Testis (tissue), 3 donors: ENCODE measurements around the gene TSPAN1. TPM values are rescaled to one million over a fixed set of nuclear protein-coding genes. Genes with fewer than 3 reads are reported as not detected.
"Not testable (repeated sequence)": the region's sequence is repeated elsewhere in the genome, so short reads cannot be mapped to it uniquely, and the experiment has no call there.

Source experiments
- DNase-seq: peaks from one replicate; pipeline ENCODE4 v3.0.0-alpha.2; 2019
- H3K27ac ChIP-seq, 2 donors: fragments of 200-600 bp; sonication (generic); one replicate each; pipeline ENCODE4 v1.5.1; 2019
- H3K27me3 ChIP-seq: fragments of 200-600 bp; sonication (generic); one replicate; pipeline ENCODE4 v1.5.1; 2019
- H3K36me3 ChIP-seq: fragments of 200-600 bp; sonication (generic); one replicate; pipeline ENCODE4 v1.5.1; 2017; ENCODE audit warnings: low read depth; ENCODE audit errors: missing control alignments
- H3K4me1 ChIP-seq: fragments of 200-600 bp; sonication (generic); one replicate; pipeline ENCODE4 v1.5.1; 2019
- H3K4me3 ChIP-seq, 2 donors: fragments of 200-600 bp; sonication (generic); one replicate each; pipeline ENCODE4 v1.5.1; 2017 to 2019
- H3K9me3 ChIP-seq: fragments of 200-600 bp; sonication (generic); one replicate; pipeline ENCODE4 v1.5.1; 2017
- CTCF ChIP-seq, 3 experiments: fragments of 450-650 bp in 2 of 3; fragments of 200-600 bp in 1 of 3; sonication (generic) in 1 of 3; IDR thresholded peaks; one replicate each; pipeline ENCODE4 v1.5.1; 2016 to 2019; ENCODE audit warnings: antibody characterized with exemption in 3 of 3, mild to moderate bottlenecking in 2 of 3, moderate library complexity in 1 of 3
- POLR2A ChIP-seq: fragments of 450-650 bp; IDR thresholded peaks from one replicate; pipeline ENCODE4 v1.6.1; 2017; ENCODE audit warnings: antibody characterized with exemption, mild to moderate bottlenecking, moderate library complexity
- WGBS, 2 donors: methylation state at CpG; one replicate each; pipeline ENCODE4 v1.1.5; 2018; 5-methylcytosine and 5-hydroxymethylcytosine counted together
- intact Hi-C: fragments of 100-400 bp; cut with DNase I; formaldehyde crosslinking; loops from one replicate; pipeline ENCODE4 v1.15.1; 2023; ENCODE audit warnings: low total_unique reads
- polyA plus RNA-seq: library from polyadenylated mRNA; stranded (reverse); fragments of 350-450 nt; fragmentation: Illumina TruSeq; extraction: RNeasy Lipid Tissue Mini Kit (QIAGEN cat#74804); gene quantifications from one replicate; pipeline ENCODE4 v1.2.3, GENCODE V29; 2014; ENCODE audit warnings: low read depth, low replicate concordance; ENCODE audit not compliant: insufficient read depth
- small RNA-seq, 2 donors: library from RNA; depleted of rRNA; stranded (forward); fragments of <200 nt; gene quantifications; one replicate each; pipeline ENCODE3, GENCODE V24; 2016
- total RNA-seq, 2 donors: library from RNA; depleted of rRNA; stranded (reverse); fragments of >200 nt; gene quantifications; one replicate each; pipeline ENCODE4 v1.2.3, GENCODE V29; 2016

Gene TSPAN1
- total and polyA plus RNA-seq, 3 donors from 2014 or later: 14.6 to 55.0 (median 34.7) TPM

DNA sequence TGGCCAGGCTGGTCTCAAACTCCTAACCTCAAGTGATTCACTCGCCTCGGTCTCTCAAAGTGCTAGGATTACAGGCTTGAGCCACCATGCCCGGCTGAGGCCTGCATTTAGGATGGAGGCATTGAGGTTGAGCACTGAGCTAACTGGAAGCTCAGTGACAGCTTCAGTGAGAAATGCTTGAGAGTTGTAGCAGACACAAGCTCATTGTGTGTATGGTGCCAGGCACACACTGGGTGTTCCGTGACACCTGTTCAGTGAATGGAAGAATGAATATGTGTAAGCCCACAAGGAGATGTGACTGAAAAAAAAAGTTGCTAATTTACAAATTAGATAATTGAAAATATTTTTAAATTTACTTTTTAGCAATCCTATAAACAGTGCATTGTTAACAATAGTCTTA lies 50.1 kb downstream of the TSPAN1 start:
- WGBS, 2 donors: 83 to 89% methylated on average over 4 of the region's 4 CpGs
- Histone ChIP-seq H3K4me3 (no peak overlapping the region), H3K9me3 (no peaks in the 10 kb centered on the region), H3K4me1 (no peaks in the 10 kb centered on the region), H3K36me3 (no peaks in the 10 kb centered on the region), H3K27me3 (no peaks in the 10 kb centered on the region), H3K27ac (no peak overlapping the region)
- no peak for DNase-seq
- TF ChIP-seq CTCF (IDR thresholded peaks at IDR 0.05) (no peak), POLR2A (no peak)
- intact Hi-C loops: no loop called here

GRCh38 chr1:46231231-46231630 lies 56.3 kb downstream of the TSPAN1 start:
- intact Hi-C loops, H3K4me3 ChIP-seq, H3K4me1 ChIP-seq, H3K9me3 ChIP-seq, H3K27me3 ChIP-seq, H3K27ac ChIP-seq, DNase-seq, H3K36me3 ChIP-seq: not testable (repeated sequence)
- 98% methylated on average over 3 of the region's 3 CpGs for WGBS, 2 donors

Small RNA genes lying within 50 kb of the gene (small RNA-seq; reads per million reads assigned to genes)
- 0 reads per million in 2 donors for gene AL672043.1

Other genes starting within 250 kb of the TSPAN1 start
- 10 to 100 TPM; 40.8 to 46.1 TPM for gene PIK3R3, start 42.5 kb upstream of the TSPAN1 start, total RNA-seq
- 56.8 TPM for gene PIK3R3, start 42.5 kb upstream of the TSPAN1 start, polyA plus RNA-seq
- 10 to 100 TPM; 35.0 to 69.1 TPM for gene P3R3URF, start 1.4 kb downstream of the TSPAN1 start, total RNA-seq
- gene P3R3URF, start 1.4 kb downstream of the TSPAN1 start, polyA plus RNA-seq: 123 TPM
- 100 to 1,000 TPM; 112 to 133 TPM for gene POMGNT1, start 23.3 kb downstream of the TSPAN1 start, total RNA-seq
- 84.9 TPM for gene POMGNT1, start 23.3 kb downstream of the TSPAN1 start, polyA plus RNA-seq
- 10 to 100 TPM in 1 of 2 donors, 1 to 10 TPM in 1; 7.1 to 15.6 TPM for gene LURAP1, start 28.2 kb downstream of the TSPAN1 start, total RNA-seq
- 22.3 TPM for gene LURAP1, start 28.2 kb downstream of the TSPAN1 start, polyA plus RNA-seq
- 10 to 100 TPM; 24.5 to 31.4 TPM for gene RAD54L, start 72.7 kb downstream of the TSPAN1 start, total RNA-seq
- gene RAD54L, start 72.7 kb downstream of the TSPAN1 start, polyA plus RNA-seq: 17.9 TPM
- gene LRRC41, start 128.5 kb downstream of the TSPAN1 start, total RNA-seq: 100 to 1,000 TPM; 123 to 136 TPM
- 86.4 TPM for gene LRRC41, start 128.5 kb downstream of the TSPAN1 start, polyA plus RNA-seq
- 100 to 1,000 TPM; 183 to 259 TPM for gene UQCRH, start 128.6 kb downstream of the TSPAN1 start, total RNA-seq
- gene UQCRH, start 128.6 kb downstream of the TSPAN1 start, polyA plus RNA-seq: 165 TPM
- gene NSUN4, start 165.7 kb downstream of the TSPAN1 start, total RNA-seq: 100 to 1,000 TPM in 1 of 2 donors, 10 to 100 TPM in 1; 47.4 to 130 TPM
- 94.3 TPM for gene NSUN4, start 165.7 kb downstream of the TSPAN1 start, polyA plus RNA-seq
- 10 to 100 TPM; 55.8 to 72.0 TPM for gene FAAH, start 219.2 kb downstream of the TSPAN1 start, total RNA-seq
- gene FAAH, start 219.2 kb downstream of the TSPAN1 start, polyA plus RNA-seq: 113 TPM